HG03378 (cell line): Measurements from ENCODE around the gene GAK.
A peak's percentile ranks its signal among the peaks of the same experiment; 100 is the strongest.
"Not testable (repeated sequence)": the region's sequence is repeated elsewhere in the genome, so short reads cannot be mapped to it uniquely, and the experiment has no call there.

ENCODE experiments used
- ATAC-seq: cut with Tn5 transposase; IDR thresholded peaks from one replicate; pipeline ENCODE4 v1.9.1; 2021; ENCODE audit warnings: mild to moderate bottlenecking, moderate library complexity; ENCODE audit not compliant: unreplicated experiment

GAK gene

DNA sequence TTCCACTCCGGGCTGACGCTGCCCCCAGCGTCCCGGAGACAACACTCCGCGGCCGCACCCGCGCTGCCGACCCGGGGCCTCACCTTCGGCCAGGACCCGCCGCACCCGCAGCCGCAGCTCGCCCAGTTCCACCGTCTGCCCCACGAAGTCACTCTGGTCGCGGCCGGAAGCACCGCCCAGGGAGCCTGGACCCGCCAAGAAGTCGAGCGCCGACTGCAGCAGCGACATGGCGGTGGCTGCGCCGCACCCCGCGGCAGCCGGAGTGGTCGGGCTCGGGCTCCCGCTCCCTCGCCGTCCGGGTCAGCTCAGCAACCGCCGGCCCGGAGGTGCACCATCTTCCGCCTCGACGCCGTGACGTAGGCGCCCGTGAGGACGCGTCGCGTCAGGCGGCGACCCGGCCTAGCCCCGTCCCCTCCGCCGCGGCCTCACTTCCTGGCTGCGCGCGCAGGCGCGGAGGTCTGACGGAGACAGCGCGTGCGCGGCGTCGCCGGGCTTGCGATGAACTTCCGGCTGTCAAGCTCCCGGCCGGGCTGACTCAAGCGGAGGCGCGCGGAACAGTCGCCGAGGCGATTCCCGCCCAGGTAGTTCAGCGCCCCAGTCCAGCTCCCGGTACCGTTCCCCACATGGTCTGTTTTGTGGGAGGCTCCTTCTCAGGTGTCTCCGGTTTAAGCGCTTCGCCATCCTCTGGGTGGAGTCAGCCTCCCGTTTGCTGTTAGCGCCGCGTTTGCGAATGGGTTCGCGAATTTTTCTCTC lies at the start of gene GAK, which contains the start of gene TMEM175:
GAK (minus strand) TSS at position 357 of the 753 bp plus-strand sequence; CDS start at position 228, 129 bp downstream.
TMEM175 (plus strand) TSS at position 501 of the 753 bp plus-strand sequence. CDS start 15,280 bp downstream, outside the sequence.
- peak; percentile 62 for ATAC-seq

DNA sequence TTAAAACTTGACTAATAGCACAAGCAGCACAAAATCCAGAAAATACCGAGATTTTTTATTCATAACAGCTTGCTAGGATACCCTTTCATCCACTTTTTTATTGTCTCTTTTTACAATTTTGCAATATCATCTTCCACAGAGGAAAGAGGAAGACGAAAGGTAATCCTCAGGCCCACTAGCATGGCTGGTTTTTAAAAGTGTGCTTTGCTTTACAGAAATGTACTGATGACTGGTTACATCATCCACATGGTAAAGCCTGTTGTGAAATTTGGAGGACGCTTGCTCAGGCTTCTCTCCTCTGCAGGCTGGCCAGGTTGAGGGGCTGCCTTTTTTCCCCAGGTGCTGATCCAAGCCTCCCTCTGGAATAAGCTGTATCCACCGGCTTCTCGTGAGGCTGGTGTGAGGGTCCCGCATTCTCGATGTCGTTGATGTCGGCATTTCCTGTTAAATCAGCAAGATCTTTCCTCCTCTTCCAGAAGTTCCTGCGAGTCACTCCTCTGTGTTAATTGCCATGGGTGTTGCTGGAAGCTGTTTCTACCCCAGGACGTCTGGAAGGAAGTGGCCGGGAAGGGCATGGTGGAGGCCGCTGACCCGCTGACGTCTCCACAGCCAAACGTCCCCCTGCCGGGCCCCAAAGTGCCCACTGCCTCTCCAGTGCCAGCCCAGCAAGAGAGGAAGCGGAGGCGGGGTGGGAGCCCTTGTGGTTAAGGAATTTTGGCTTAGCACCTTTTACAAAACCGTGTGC lies 47.0 kb upstream of the GAK start:
- ATAC-seq, result no peak

DNA sequence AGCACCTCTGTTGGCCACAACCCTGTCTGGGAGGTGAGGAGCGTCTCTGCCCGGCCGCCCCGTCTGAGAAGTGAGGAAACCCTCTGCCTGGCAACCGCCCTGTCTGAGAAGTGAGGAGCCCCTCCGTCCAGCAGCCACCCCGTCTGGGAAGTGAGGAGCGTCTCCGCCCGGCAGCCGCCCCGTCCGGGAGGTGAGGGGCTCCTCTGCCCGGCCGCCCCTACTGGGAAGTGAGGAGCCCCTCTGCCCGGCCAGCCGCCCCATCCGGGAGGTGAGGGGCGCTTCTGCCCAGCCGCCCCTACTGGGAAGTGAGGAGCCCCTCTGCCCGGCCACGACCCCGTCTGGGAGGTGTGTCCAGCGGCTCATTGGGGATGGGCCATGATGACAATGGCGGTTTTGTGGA lies 43.9 kb upstream of the GAK start:
- ATAC-seq, result not testable (repeated sequence)

DNA sequence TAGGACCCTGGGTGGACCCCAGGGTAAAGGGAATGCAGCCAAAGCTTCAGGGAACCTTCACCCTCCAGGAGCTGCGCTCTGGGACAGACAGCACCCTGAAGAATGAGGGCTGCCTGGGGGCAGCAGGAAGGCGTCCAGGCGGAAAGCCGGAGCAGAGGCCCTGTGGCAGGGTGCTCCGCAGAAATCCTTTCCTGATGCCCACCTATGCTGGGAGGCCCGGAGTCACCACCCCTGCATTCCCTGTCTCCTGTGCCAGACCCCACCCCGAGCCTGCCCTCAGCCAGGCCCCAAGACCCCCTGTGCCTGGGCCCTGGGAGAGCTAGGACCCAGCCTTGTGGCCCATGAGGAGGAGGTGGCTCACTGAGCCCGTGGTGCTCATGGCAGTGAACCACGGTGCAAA lies 42.6 kb upstream of the GAK start:
- ATAC-seq, result no peak

DNA sequence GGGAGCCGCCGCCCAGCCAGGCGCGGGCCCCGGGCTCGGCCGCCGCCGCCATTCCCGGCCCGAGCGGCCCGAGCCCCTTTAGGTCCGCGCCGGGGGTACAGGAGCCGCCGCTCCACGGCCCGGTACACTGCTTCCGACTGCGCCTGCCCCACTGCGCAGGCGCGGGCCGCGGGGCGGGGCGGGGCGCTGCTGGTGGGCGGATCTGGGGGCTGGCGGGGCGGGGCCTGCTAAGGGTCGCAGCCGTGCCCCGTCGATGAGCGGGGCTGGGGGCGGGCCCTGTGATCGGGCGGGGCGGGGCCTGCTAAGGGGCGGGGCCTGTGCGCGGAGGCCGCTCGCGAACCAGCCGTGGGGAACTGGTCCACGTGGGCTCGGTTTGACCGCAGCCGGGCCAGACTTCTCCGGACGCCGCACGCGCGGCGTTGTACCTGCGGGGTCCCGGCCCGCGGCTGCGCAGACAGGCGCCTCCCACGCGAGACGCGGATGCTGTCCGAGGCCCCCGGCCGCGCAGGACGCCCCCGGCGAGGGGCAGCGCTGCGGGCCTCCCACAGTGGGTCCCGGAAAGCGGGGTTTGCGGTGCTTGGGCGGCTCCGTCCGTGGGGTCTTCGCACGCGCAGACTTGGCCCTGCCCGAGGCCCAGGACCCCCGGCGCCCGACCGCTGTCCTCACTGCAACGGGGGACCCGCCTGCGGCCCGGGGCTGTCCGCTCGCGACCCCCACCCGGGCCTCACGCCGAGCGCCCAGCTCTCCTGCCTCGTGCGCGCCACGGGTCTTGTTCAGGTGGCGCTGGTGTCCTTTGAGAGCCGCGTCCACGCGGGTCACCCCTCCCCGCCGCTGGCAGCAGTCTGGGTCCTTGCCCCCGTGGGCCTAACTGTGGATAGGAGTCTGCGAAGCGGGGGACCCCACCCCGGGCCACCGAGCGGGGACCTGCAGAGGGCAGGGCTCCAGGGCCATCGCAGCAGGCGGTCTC lies 41.6 kb upstream of the GAK start, which contains the start of gene DGKQ:
DGKQ (minus strand) TSS at position 139 of the 967 bp plus-strand sequence; CDS start at position 52, 87 bp downstream.
- ATAC-seq, result no peak

DNA sequence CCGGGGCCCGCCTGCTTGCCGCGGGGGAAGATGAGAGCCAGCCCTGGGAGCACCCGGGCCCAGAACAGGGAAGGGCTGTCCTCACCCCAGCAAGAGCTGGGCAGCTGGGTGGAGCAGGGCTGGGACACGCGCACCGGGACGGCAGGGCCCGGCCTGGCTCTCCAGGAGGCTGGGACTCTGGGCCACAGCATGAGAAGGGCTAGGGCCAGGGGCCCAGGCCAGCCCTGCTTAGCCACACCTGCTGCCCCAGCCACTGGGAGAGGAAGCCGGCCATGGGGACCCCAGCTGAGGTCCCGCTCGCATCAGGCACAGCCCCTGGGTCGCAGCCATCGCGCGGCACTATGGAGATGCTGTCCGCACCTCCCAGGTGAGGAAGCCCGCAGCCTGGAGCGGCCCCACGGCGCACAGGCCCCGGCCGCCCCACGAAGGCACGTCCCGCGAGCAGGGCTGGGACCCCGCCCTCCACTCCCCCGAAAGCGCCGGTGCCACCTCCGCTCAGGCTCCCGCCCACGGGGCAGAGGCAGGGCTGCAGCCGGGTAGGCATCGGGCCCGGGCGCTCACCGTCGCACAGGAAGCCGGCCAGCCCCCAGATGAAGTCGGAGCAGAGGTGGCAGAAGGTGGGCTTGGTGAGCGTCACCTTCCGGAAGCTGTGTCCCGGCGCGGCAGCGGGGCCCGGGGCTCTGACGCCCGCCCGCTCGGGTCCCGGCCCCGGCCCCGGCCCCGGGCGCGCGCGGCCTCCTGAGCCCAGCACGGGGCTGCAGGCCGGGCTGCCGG lies 40.7 kb upstream of the GAK start:
- ATAC-seq, result no peak

DNA sequence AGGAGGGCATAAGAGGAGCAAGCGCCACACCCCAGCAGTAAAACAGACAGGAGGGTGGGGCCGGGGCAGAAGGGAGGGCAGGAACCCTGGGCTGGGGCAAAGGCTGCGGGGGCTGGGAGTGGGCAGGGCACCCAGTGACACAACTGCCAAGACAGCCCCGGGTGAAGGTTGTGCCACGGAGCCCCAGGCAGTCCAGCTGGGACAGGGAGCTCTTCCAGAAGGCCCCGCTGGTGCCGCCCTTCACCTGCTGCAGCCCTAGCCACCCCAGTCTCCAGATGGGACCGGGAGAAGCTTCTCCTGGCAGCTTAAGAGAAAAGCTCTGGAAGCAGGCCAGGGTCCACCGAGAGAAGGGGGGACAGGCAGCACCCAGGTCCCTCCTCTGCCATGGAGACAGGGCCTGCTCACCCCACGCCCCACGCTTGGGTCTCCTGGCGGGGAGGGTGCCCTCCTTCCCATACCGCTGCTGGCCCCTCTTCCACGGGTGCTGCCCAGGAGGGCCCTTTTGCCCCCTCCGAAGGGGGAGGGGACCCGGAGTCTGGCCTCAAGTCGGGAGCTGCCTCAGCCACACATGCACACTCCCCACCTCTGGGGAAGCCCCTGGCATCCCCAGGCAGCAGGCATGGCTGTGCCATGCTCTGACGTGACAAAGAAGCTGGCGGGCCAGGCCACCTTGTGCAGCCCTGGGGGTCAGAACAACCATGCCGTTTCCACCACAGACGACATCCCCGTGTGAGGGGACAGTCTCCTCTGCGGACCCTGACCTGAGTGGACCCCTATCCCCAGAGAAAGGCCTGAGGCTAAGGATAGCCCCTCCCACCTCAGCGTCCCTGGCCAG lies 39.8 kb upstream of the GAK start:
- no peak for ATAC-seq

DNA sequence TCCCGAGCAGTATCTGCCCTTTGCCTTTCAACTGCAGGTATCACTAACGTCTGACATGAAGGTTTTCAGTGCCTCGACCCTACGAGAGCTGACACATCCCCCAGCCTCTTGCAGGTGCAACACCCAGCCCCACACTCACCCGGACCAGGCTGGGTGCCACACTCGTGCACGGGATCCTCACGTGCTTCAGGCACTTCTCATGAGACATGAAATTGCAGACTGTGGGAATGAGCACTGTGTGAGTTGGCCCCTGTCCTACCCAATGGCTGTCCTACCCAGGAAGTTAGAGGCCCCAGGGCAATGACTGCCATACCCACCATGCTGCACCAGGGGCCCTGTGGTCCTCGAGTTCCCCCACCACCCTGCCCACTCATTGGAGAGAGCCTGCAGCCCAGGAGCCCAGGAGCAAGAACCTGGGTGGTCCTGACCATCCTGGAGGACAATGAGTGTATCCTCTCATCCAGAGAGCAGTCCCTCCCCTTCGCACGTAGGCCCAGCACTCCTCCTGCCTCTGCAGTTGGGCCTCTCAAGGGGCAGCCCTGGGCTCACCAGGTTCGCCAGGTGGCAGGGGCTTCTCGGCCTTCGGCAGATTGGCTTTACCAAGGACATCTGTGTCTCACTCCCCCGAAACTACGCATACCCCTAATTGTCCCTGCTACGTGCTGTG lies 38.9 kb upstream of the GAK start:
- ATAC-seq, result no peak

DNA sequence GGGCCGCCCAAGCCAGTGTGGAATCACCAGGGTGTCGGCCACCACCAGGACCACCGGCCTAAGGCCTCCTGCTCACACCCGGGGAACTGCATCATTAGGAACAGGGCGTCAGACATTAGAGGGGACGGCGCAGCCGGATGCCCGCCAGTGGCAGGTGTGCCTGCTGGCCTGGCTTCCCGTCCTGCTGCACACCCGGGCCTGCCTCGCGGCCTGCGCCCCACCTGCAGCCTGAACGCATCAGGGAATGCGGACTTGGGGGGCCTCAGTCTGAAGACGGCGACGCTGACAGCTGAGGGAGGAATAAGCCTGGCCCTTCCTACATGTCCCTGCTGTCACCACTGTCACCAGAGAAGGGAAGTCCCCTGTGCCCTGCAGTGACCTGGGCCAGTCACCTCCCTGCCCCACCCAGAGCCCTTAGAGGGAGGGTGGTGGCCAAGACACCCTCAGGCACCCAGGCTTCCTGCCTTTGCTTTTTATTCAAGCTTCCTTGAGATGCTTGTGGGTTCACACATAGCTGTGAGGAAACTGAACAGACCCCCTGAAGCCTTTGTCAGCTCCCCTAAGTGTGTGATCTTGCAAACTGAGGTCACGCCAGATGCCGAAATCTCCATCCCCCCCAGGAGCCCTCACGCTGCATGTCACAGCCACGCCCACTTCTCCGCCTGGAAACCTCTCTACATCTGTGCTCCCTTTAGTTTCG lies 38.1 kb upstream of the GAK start:
- no peak for ATAC-seq

DNA sequence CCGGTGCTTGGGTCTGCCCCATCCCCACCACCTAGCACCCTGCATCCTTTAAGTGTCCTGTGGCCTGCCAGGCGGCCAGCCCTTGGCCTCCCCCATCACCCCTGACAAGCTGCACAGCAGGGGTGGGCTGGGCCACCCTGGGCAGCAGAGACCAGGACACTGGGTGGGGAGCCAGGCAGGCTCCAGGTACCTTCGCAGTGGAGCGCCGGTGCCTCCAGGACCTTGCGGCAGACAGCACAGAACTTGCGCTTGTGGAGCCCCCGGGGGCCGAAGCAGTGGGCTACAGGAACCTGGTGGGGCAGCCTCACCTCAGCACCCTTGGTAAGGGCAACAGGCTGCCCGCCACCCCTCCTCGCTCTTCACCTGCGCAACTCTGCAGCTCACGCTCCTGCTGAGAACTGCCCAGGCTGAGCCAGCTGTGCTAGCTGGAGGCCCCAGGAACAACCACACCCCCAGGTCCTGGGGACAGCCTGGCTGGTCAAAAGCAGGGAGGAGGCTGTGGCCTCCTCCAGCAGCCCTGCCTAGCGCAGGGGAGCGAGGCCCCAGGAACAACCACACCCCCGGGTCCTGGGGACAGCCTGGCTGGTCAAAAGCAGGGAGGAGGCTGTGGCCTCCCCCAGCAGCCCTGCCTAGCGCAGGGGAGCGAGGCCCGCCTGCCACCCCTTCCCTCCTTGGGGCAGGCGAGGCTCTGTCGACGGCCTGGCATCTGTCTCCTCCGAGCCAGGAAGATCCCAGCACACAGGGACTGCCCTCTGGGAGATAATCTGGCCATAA lies 36.7 kb upstream of the GAK start:
- no peak for ATAC-seq

DNA sequence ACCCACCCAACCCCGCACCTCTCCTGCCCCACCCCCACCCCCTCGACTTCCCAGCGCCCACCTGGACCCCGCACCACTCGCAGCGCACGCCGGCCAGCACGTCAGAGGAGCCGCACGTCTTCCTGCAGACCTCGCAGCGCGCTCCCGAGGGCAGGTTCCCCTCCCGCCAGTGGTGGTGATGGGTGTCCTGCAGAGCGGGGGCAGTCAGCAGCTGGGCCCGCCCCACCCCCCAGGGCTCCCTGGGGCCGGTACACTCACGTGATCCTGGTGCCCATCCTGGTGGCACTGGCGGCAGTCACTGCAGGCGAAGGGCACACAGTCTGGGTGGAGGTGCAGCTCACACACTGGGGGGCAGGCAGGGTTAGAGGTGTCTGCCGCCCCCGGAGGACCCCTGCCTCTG lies 36.1 kb upstream of the GAK start:
- ATAC-seq, result no peak

DNA sequence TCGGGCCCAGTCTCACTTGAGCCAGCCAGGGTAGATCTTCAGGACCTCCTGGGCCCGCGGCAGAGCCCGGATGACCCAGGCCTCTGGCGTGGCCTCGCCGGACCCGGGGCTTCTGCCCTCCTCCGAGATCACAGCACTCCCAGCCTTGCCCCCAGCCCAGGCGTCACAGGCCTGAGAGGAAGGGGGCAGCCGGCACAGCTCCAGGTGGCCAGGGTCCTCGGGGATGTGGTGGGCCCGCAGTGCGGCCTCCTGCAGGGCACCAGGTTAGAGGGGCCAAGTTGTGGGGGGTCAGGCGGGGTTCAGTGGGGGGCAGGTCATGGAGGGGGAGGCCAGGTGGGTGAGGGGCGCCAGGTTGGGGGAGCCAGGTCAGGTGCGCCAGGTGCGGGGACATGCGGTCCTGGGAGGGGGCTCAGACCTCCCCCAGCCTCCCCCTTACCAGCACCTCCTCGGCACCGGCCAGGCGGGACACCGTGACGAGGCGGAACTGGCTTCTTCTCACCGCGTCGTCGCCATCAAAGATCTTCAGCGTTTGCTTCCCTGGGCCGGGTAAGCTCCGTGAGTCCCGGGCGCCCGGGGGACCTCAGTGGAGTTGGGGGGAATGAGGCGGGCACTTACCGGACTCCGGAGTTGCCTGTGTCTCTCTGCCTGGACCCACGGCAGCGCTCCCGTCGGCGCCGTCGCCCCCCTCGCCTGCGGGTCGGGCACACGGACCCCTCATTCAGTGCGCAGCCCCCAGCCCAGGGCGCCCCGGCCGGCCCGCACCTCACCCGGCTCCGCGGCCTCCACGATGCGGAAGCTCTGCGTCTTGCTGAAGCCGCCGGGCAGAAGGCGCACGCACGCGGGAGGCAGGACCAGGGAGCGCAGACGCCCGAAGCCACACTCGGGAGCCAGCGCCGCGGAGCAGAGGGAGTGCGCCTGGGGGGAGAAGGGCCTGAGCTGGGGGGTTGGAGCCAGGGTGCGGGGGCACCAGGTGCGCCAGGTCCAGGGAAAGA lies 35.3 kb upstream of the GAK start:
- ATAC-seq, result no peak

DNA sequence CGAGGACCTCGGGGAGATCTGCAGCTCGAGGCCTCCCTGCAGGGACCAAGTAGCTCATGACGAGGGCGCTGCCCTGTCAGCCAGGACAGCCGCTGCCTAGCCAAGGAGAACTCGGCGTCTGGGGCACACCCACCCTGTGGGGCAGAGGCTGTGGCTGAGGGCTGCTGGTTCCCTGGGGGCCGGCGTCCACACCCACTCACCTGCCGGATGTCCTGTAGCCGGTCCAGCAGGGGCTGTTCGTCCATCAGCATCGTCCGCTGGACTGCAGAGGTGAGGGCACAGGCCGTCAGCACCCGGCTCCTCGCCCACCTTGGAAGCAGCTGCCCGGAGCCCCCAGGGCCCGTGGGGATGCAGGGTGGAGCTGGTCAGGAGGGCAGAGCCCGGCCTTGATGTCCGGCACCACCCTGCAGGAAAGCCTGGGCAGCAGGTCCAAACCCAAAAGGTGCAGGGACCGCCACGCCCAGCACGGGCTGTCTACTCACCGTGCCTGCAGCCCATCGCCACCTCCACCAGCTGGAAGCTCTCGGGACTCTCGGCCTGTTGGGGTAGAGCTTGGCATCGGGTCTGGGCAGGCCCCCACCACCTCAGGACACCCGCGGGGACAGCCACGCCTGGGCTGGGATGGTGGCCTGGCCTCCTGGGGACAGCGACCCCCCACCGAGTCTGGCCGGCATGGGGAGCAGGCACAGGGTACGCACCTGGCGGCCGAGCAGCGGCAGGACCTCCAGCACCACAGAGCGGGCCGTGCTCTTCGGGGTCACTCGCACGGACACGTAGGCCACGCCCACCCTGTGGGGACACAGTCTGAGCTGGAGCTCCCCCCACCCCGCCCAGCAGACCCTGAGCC lies 34.4 kb upstream of the GAK start:
- ATAC-seq, result no peak

DNA sequence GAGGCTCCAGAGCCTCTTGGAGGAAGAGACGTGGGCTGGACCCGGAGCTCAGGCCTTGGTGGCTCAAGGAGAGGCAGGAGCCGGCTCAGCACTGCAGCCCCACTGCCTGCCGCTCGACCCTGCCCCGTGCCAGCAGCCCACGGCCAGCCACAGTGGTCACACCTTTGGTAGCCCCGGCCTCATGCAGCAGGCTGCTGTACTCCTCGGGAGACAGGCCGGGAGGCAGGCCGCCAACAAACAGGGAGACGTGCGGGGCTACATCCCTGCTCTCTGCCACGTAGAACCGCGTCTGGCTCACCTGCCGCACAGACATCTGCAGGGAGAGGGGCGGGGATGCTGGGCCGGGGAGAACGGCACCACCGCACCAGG lies 33.6 kb upstream of the GAK start:
- no peak for ATAC-seq

DNA sequence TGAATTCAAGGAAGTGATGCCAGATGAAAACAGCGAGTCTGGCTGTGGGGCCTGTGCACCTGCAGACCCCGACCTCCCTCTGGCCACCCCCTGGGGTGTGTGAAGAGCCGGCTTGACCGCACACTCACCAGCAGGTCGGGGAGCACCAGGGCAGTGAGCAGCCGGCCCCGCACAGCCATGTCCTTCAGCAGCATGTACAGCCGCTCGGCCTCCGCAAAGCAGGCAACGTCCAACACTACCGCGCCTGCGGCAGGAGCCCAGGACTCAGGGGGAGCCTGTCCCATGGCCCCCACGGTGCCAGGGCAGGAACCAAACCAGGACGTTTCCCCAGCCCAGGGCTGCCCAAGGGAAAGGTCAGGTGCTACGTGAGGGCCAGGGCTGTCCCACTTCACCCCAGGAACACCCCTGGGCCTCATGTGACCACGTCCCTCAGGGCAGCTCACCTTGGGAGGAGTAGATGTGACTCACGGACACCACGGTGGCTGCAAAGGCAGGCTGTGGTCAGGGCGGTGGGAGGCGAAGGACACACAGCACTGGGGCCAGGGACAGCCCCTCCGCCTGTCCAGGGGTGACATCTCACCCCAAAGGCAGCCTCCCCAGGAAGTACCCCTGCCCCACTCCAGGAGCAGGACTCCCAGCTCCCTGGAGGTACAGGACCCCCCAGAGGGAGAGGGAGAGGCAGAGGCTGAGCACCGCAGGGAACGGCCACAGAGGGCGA lies 33.1 kb upstream of the GAK start:
- no peak for ATAC-seq
